Kidney (tissue), 14 donors: ENCODE measurements around the gene EPB41L3. TPM values are rescaled to one million over a fixed set of nuclear protein-coding genes. Genes with fewer than 3 reads are reported as not detected.
"Not testable (repeated sequence)": the region's sequence is repeated elsewhere in the genome, so short reads cannot be mapped to it uniquely, and the experiment has no call there.

Source experiments
- DNase-seq, 5 donors: peaks; one replicate each; pipeline ENCODE4 v3.0.0-alpha.2; 2013 to 2020
- FAIRE-seq: peaks from 2 replicates; lab custom pipeline; 2012; peaks lifted over from hg19 to GRCh38; lab: Jason Lieb, UNC
- H3K27ac ChIP-seq, 2 donors: one replicate each; pipeline ENCODE4 v1.7.0; 2013; ENCODE audit warnings: low read depth in 2 of 2, low read length in 2 of 2, inconsistent platforms in 1 of 2
- H3K27me3 ChIP-seq: one replicate; pipeline ENCODE4 v1.7.1; 2013; ENCODE audit warnings: low read length, inconsistent platforms; ENCODE audit not compliant: control insufficient read depth, insufficient read depth
- H3K36me3 ChIP-seq, 3 donors: one replicate each; pipeline versions ENCODE4 v1.7.0 to v1.7.1; 2013; ENCODE audit warnings: low read length in 3 of 3, control low read depth in 1 of 3, inconsistent platforms in 1 of 3; ENCODE audit not compliant: insufficient read depth in 3 of 3, control insufficient read depth in 2 of 3
- H3K4me1 ChIP-seq, 3 donors: one replicate each; pipeline versions ENCODE4 v1.7.0 to v1.7.1; 2013; ENCODE audit warnings: low read length in 3 of 3, inconsistent platforms in 1 of 3, low read depth in 1 of 3; ENCODE audit not compliant: control insufficient read depth in 2 of 3, insufficient read depth in 2 of 3
- H3K4me3 ChIP-seq, 3 donors: one replicate each; pipeline versions ENCODE4 v1.7.0 to v1.8.1; 2013; ENCODE audit warnings: low read length in 3 of 3, control low read depth in 1 of 3, inconsistent platforms in 1 of 3
- H3K9ac ChIP-seq, 3 donors: one replicate each; pipeline versions ENCODE4 v1.7.0 to v1.7.1; 2013; ENCODE audit warnings: low read length in 3 of 3, control low read depth in 1 of 3, inconsistent platforms in 1 of 3
- H3K9me3 ChIP-seq, 3 donors: one replicate each; pipeline versions ENCODE4 v1.7.0 to v1.7.1; 2013; ENCODE audit warnings: low read length in 3 of 3, control low read depth in 1 of 3, inconsistent platforms in 1 of 3; ENCODE audit not compliant: control insufficient read depth in 2 of 3, insufficient read depth in 1 of 3
- intact Hi-C: fragments of 100-400 bp; cut with DNase I; formaldehyde crosslinking; loops from one replicate; pipeline ENCODE4 v1.11.1; 2022
- polyA plus RNA-seq: library from polyadenylated mRNA; stranded (reverse); fragments of 350-450 nt; fragmentation: Illumina TruSeq; extraction: RNeasy Lipid Tissue Mini Kit (QIAGEN cat#74804); gene quantifications from one replicate; pipeline ENCODE4 v1.2.3, GENCODE V29; 2014; ENCODE audit warnings: low read depth, low replicate concordance; ENCODE audit not compliant: insufficient read depth
- total RNA-seq: library from RNA; stranded (reverse); fragmentation: NEBNext Ultra II Directional; extraction: Animal tissue kit (Norgen Biotek cat#: 25700); gene quantifications from one replicate; pipeline ENCODE4 v1.2.1, GENCODE V29; 2021
- TF ChIP-seq, protein P1 (sequence below): IDR thresholded peaks from 3 replicates; pipeline ENCODE4 v1.5.1; 2012; ENCODE audit warnings: mild to moderate bottlenecking, moderate library complexity, borderline replicate concordance; ENCODE audit not compliant: insufficient read depth; ENCODE audit errors: extremely low read depth
- donor health status: control.
- donor health status: control.
- donor health status: control.
- donor health status: control.
- donor health status: control.
- donor health status: DM: yes; HTN: yes; CAD: no.
- donor health status: Normal renal cell carcinoma (clear cell type).

The EPB41L3 gene
- total and polyA plus RNA-seq, 2 donors from 2014 or later, result 35.3 to 44.6 TPM

DNA sequence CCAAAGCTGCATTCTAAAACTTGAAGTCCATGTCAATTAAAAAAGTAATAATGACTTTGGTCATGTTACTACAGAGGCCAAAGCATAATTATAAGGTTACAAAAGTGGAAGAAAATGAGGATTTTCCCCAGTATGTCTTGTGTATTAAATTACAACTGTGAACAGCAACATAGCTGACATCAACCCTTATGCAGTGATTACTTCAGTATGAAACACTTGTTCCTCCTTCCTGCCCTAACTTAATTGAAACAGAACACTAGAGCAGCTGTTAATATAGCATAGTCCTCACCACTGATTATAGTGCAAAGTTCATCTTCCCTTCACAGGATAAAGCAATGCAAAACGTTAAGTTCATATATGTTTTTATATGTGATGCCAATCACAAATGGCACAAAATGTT, 29.9 kb downstream of the EPB41L3 start:
- Histone ChIP-seq H3K27ac (no peak overlapping the region), H3K4me1 (peaks cover 0 to 9% (median 0%) of the 10 kb centered on the region in 3 donors), H3K36me3 (no peaks in the 10 kb centered on the region), H3K4me3 (no peak overlapping the region), H3K9me3 (no peaks in the 10 kb centered on the region), H3K27me3 (no peaks in the 10 kb centered on the region), H3K9ac (no peak overlapping the region)
- TF ChIP-seq, protein P1, sequence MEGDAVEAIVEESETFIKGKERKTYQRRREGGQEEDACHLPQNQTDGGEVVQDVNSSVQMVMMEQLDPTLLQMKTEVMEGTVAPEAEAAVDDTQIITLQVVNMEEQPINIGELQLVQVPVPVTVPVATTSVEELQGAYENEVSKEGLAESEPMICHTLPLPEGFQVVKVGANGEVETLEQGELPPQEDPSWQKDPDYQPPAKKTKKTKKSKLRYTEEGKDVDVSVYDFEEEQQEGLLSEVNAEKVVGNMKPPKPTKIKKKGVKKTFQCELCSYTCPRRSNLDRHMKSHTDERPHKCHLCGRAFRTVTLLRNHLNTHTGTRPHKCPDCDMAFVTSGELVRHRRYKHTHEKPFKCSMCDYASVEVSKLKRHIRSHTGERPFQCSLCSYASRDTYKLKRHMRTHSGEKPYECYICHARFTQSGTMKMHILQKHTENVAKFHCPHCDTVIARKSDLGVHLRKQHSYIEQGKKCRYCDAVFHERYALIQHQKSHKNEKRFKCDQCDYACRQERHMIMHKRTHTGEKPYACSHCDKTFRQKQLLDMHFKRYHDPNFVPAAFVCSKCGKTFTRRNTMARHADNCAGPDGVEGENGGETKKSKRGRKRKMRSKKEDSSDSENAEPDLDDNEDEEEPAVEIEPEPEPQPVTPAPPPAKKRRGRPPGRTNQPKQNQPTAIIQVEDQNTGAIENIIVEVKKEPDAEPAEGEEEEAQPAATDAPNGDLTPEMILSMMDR, result no peak
- DNase-seq (no peak), FAIRE-seq (no peak)
- intact Hi-C loops, result no loop called here

DNA sequence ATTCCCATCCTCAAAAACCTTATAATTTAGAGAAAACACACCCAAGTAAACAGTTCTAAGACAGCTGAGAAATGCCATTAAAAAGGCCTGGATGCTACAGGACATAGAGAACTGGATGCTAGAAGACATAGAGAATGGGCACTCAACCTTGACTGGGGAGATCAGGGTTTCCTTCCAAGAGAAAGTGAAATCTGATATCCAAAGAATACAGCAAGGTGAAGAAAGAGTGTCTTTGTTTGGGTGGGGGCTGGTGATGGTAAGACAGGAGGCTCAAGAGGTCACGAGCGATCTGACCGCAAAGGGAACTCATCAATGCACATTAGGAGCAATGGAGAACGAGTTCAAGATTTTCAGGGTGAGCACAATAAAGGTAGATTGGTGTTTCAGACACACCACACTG, 31.6 kb downstream of the EPB41L3 start:
- Histone ChIP-seq H3K27me3 (no peaks in the 10 kb centered on the region), H3K27ac (no peak overlapping the region), H3K9me3 (no peaks in the 10 kb centered on the region), H3K4me1 (peaks cover 0 to 11% (median 0%) of the 10 kb centered on the region in 3 donors), H3K4me3 (no peak overlapping the region), H3K36me3 (no peaks in the 10 kb centered on the region), H3K9ac (no peak overlapping the region)
- FAIRE-seq, result no peak
- peak in 2 of 5 donors; percentile 49 to 57 for DNase-seq
- intact Hi-C loops, result no loop called here
- TF ChIP-seq, protein P1, result no peak

DNA sequence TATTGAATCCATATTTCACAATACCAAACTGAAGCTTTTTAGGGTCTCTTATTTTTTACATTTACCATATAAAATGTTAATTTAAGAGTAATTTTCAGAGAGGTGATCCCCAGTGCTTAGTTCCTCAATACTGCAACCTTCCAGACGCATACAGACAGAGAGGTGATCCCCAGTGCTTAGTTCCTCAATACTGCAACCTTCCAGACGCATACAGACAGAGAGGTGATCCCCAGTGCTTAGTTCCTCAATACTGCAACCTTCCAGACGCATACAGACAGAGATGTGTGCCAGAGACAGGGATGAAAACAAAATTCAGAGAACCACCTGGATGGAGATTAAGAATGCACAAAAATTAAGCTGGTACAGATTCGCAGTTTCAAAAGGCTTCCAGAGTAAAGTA, 32.3 kb downstream of the EPB41L3 start:
- intact Hi-C loops, H3K36me3 ChIP-seq, H3K9me3 ChIP-seq, H3K27ac ChIP-seq, DNase-seq, FAIRE-seq, H3K9ac ChIP-seq, H3K27me3 ChIP-seq, H3K4me3 ChIP-seq: not testable (repeated sequence)
- H3K4me1 ChIP-seq, result peaks cover 0 to 11% (median 0%) of the 10 kb centered on the region in 3 donors

DNA sequence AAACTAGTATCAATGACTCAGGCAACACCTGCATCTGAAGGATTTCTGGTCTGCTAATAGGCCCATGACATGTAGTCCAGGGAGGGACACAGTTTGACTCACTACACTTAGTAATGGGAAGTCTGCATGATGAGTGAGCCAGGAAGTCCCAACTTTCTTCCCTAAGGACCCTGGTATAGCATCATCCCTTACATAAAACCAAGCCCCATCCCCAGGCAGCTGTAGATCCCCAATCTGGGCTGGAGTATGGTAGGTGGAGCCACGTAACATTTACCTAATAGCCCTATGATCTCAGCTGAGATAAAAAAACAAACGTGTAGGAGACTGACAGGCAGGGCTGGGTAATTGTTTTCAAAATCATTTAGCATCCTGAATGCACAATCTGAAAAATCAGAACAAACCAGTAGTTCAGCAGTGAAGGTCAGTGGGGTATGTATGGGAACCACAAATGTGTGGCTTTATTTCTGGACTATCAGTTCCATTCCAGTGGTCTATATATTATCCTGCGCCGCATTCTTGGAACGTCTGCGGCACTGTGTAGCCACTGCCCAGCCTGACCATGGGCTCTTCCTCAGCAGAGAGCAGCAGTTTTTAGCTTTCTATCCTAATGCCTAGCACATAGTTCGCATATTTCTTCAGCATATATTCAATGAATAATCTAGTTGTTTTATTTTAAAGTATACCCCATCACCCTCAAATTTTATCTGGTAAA, 33.5 kb downstream of the EPB41L3 start:
- DNase-seq (no peak), FAIRE-seq (no peak)
- intact Hi-C loops, result no loop called here
- Histone ChIP-seq H3K4me1 (peaks cover 0 to 8% (median 0%) of the 10 kb centered on the region in 3 donors), H3K27me3 (no peaks in the 10 kb centered on the region), H3K27ac (no peak overlapping the region), H3K9me3 (no peaks in the 10 kb centered on the region), H3K36me3 (no peaks in the 10 kb centered on the region), H3K4me3 (no peak overlapping the region), H3K9ac (no peak overlapping the region)
- TF ChIP-seq, protein P1, result no peak
